Heart right ventricle (tissue), 16 donors: ENCODE results near the gene CFAP299. TPM values are rescaled to one million over a fixed set of nuclear protein-coding genes. Genes with fewer than 3 reads are reported as not detected.
"Not testable (repeated sequence)": the region's sequence is repeated elsewhere in the genome, so short reads cannot be mapped to it uniquely, and the experiment has no call there.

Experiments used
- ATAC-seq, 8 donors: fragments of 200-7000 bp; cut with Tn5 transposase; one replicate each; pipeline ENCODE4 v1.9.1; 2020; ENCODE audit warnings: mild to moderate bottlenecking in 8 of 8, moderate library complexity in 8 of 8, moderate number of reproducible peaks in 1 of 8
- DNase-seq, 2 donors: peaks; one replicate each; pipeline ENCODE4 v3.0.0-alpha.2; 2020
- H3K27ac ChIP-seq, 10 donors: fragments of 200-600 bp; sonication (generic) in 2 of 10; one replicate each; pipeline versions ENCODE4 v1.5.0 to v1.8.0; 2020 to 2022; ENCODE audit warnings: mild to moderate bottlenecking in 3 of 10
- H3K27me3 ChIP-seq, 7 donors: fragments of 200-600 bp; one replicate each; pipeline ENCODE4 v1.8.0; 2021 to 2022; ENCODE audit warnings: mild to moderate bottlenecking in 2 of 7
- H3K36me3 ChIP-seq, 9 donors: fragments of 200-600 bp; sonication (generic) in 1 of 9; one replicate each; pipeline versions ENCODE4 v1.5.0 to v1.8.0; 2020 to 2022; ENCODE audit warnings: mild to moderate bottlenecking in 2 of 9
- H3K4me1 ChIP-seq, 9 donors: fragments of 200-600 bp; sonication (generic) in 1 of 9; one replicate each; pipeline versions ENCODE4 v1.5.0 to v1.8.0; 2020 to 2022; ENCODE audit warnings: mild to moderate bottlenecking in 4 of 9
- H3K4me3 ChIP-seq, 10 donors: fragments of 200-600 bp; sonication (generic) in 2 of 10; one replicate each; pipeline versions ENCODE4 v1.5.0 to v1.8.0; 2020 to 2022; ENCODE audit warnings: mild to moderate bottlenecking in 7 of 10, moderate library complexity in 2 of 10
- H3K9me3 ChIP-seq, 11 donors: fragments of 200-600 bp in 10 of 11; sonication (generic) in 2 of 11; one replicate each; pipeline versions ENCODE4 v1.5.0 to v1.8.0; 2013 to 2022; ENCODE audit warnings: mild to moderate bottlenecking in 2 of 11, control low read depth in 1 of 11, moderate library complexity in 1 of 11
- WGBS, 2 donors: extraction: QIAGEN DNeasy Blood & Tissue Kit; methylation state at CpG; one replicate each; pipeline ENCODE4 v1.1.7; 2013; ENCODE audit warnings: inconsistent platforms in 1 of 2; 5-methylcytosine and 5-hydroxymethylcytosine counted together
- intact Hi-C, 10 donors: fragments of 100-400 bp; cut with DNase I; formaldehyde crosslinking; loops; one replicate each; pipeline versions ENCODE4 v1.11.1 to v1.14.2; 2022
- polyA plus RNA-seq, 2 donors: library from polyadenylated mRNA; stranded (reverse); fragments of 200-250 nt; gene quantifications; one replicate each; pipeline ENCODE4 v1.2.3, GENCODE V29; 2013
- total RNA-seq, 10 donors: library from RNA; stranded (reverse); fragmentation: NEBNext Ultra II Directional in 3 of 10; extraction: Animal tissue kit (Norgen Biotek cat#: 25700) in 3 of 10; gene quantifications; one replicate each; pipeline versions ENCODE4 v1.2.1 to v1.2.4, GENCODE V29; 2021 to 2023
- TF ChIP-seq, protein P1 (sequence below), 9 donors: fragments of 200-600 bp; sonication (generic) in 2 of 9; IDR thresholded peaks; one replicate each; pipeline versions ENCODE4 v1.5.0 to v1.8.0; 2021 to 2022; ENCODE audit warnings: antibody characterized with exemption in 9 of 9, mild to moderate bottlenecking in 5 of 9, moderate library complexity in 1 of 9
- donor health status: Arrhythmogenic right ventricular cardiomyopathy.
- donor health status: ischemic (EF 13 %, LVEDD 7.1; RV severe dilation, severe dysfunction).
- donor health status: healthy with polysubstance abuse.
- donor health status: DM: no; HTN: yes; CAD: no.
- donor health status: DM: no; HTN: no; CAD: no.
- donor health status: ischemic (EF 25% LVEDD 6.9; RV normal size, moderate dysfunction).
- donor health status: ischemic (EF 25% LVEDD 5.7; RV mildly dilated, moderate dysfunction).
- donor health status: healthy.
- donor health status: DM: yes; HTN: yes; CAD: no.
- donor health status: Ischemic cardiomyopathy.
- donor health status: ischemic (EF 35%, LVEDD 5.7; RV mildly dilated, moderate dysfunction).
- donor health status: nonischemic (EF 11% LVEDD 7.7; RV severe dilation, severe dysfunction).
- donor health status: DM: yes; HTN: yes; CAD: no.
- donor health status: PGD.
- donor health status: ischemic (EF 29% LVEDD 5.4; RV normal size, mild dysfunction).
- donor health status: nonischemic (EF 23%, LVEDD 6.1; RV moderate dilation, normal function).

The CFAP299 gene
- total and polyA plus RNA-seq, 12 donors: 0.93 TPM; not detected in 11

DNA sequence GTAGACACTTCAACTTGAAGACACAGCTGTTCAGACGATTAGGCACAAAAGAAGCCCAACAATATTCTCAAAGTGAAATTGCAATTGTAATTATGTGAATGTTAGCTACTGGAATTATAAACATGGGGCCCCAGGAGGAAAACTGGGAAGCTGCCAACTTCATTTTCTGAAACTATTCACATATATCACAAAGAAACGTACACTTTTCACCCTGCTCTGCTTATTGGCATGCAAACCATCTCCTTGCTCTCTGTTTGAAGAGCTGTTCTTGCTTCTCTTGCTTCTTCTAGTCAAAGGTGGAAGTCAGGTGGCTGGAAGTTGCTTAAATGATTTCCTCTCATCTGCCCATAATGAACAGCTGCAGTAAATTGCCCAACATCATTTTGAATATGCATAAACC lies 320.1 kb downstream of the CFAP299 start:
- Histone ChIP-seq H3K27ac (no peak overlapping the region), H3K9me3 (peaks cover 0 to 22% (median 0%) of the 10 kb centered on the region in 11 donors), H3K36me3 (no peaks in the 10 kb centered on the region), H3K4me3 (no peak overlapping the region), H3K27me3 (no peaks in the 10 kb centered on the region), H3K4me1 (no peaks in the 10 kb centered on the region)
- WGBS, 2 donors: 59 to 61% methylated on average over 2 of the region's 2 CpGs
- TF ChIP-seq, protein P1, sequence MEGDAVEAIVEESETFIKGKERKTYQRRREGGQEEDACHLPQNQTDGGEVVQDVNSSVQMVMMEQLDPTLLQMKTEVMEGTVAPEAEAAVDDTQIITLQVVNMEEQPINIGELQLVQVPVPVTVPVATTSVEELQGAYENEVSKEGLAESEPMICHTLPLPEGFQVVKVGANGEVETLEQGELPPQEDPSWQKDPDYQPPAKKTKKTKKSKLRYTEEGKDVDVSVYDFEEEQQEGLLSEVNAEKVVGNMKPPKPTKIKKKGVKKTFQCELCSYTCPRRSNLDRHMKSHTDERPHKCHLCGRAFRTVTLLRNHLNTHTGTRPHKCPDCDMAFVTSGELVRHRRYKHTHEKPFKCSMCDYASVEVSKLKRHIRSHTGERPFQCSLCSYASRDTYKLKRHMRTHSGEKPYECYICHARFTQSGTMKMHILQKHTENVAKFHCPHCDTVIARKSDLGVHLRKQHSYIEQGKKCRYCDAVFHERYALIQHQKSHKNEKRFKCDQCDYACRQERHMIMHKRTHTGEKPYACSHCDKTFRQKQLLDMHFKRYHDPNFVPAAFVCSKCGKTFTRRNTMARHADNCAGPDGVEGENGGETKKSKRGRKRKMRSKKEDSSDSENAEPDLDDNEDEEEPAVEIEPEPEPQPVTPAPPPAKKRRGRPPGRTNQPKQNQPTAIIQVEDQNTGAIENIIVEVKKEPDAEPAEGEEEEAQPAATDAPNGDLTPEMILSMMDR (IDR thresholded peaks at IDR 0.05): no peak
- intact Hi-C loops: no loop called here
- no peak for ATAC-seq
- DNase-seq: no peak

DNA sequence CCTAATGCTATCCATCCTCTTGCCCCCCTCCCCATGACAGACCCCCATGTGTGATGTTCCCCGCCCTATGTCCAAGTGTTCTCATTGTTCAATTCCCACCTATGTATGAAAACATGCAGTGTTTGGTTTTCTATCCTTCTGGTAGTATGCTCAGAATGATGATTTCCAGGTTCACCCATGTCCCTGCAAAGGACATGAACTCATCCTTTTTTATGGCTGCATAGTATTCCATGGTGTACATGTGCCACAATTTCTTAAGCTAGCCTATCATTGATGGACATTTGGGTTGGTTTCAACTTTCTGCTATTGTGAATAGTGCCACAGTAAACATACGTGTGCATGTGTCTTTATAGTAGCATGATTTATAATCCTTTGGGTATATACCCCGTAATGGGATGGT lies 334.6 kb downstream of the CFAP299 start:
- H3K4me1 ChIP-seq, DNase-seq, H3K27me3 ChIP-seq, H3K27ac ChIP-seq, intact Hi-C loops, H3K4me3 ChIP-seq, H3K36me3 ChIP-seq, ATAC-seq: not testable (repeated sequence)
- WGBS, 2 donors: 88 to 92% methylated on average over 3 of the region's 3 CpGs
- peaks cover 0 to 10% (median 0%) of the 10 kb centered on the region in 11 donors for H3K9me3 ChIP-seq

DNA sequence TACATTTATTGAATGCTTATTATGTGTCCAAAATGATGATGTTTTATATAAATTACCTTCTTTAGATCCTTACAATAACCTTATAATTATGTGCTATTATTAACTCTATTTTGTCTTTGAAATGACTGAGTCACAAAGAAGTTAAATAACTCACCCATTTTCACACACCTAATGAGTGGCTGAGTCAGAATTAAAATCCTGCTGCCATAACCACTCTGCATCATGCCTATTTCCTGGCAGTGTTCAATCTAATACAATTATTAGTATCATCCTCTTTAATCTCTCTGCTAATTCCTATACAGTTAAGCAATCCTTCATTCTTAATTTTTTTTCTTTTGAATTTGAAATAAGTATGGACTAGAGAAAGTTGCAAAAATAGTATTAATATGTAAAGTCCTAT lies 342.9 kb downstream of the CFAP299 start:
- no peaks in the 10 kb centered on the region for H3K36me3 ChIP-seq
- ATAC-seq: no peak
- TF ChIP-seq, protein P1 (IDR thresholded peaks at IDR 0.05): no peak
- H3K27ac ChIP-seq: no peak overlapping the region
- no peaks in the 10 kb centered on the region for H3K4me1 ChIP-seq
- H3K9me3 ChIP-seq: peaks cover 0 to 6% (median 0%) of the 10 kb centered on the region in 11 donors
- H3K27me3 ChIP-seq: no peaks in the 10 kb centered on the region
- intact Hi-C loops: loop anchor here in 1 of 10 donors (5.0 kb wide), 1 partner anchor 1304 kb away; no protein-coding TSS in a partner anchor
- H3K4me3 ChIP-seq: no peak overlapping the region
- DNase-seq: no peak

DNA sequence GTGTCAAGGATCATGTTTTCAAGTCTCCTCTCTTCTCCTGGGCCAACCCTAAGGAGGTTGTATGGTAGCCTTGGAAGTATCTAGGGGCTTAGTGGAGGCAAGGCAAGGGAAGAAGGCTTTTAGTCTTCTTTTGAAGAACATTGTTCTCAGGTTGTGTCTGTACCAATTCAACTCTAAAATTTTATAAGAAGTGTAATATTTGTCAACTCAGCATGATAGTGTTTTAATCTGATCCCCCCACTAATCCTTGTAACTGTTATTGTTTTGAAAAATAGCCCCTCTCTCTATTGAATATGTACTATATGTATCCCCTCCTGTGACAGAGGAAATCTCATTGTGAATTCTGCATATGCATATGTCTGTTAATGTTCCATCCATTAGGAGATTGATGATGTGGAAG lies 345.4 kb downstream of the CFAP299 start:
- ATAC-seq (no peak), DNase-seq (no peak)
- H3K27me3 ChIP-seq: no peaks in the 10 kb centered on the region
- intact Hi-C loops: no loop called here
- no peaks in the 10 kb centered on the region for H3K4me1 ChIP-seq
- no peaks in the 10 kb centered on the region for H3K9me3 ChIP-seq
- H3K36me3 ChIP-seq: no peaks in the 10 kb centered on the region
- no peak overlapping the region for H3K27ac ChIP-seq
- H3K4me3 ChIP-seq: no peak overlapping the region
- TF ChIP-seq, protein P1 (IDR thresholded peaks at IDR 0.05): no peak

DNA sequence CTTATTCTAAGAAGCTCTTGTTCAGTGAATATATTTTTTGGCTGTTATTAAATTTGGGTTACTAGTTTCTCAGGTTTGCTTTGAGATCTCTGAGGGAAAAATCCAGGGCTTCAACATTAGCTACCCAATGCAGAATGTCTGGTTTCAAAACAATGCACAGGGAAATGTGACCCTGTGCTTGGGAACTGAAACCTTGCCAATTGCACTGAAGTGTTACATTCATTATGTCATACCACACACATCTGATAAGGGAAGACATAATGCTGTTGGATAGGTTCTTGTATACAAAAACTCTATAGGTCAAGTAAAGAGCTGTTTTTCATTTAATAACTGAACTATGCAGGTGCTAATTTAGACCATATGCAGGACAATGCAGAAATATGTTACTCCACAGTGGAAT lies 349.7 kb downstream of the CFAP299 start:
- DNase-seq (no peak), ATAC-seq (no peak)
- TF ChIP-seq, protein P1 (IDR thresholded peaks at IDR 0.05): no peak
- intact Hi-C loops: no loop called here
- no peaks in the 10 kb centered on the region for H3K36me3 ChIP-seq
- H3K9me3 ChIP-seq: peaks cover 0 to 3% (median 0%) of the 10 kb centered on the region in 11 donors
- H3K27ac ChIP-seq: no peak overlapping the region
- no peak overlapping the region for H3K4me3 ChIP-seq
- H3K4me1 ChIP-seq: no peaks in the 10 kb centered on the region
- H3K27me3 ChIP-seq: no peaks in the 10 kb centered on the region

DNA sequence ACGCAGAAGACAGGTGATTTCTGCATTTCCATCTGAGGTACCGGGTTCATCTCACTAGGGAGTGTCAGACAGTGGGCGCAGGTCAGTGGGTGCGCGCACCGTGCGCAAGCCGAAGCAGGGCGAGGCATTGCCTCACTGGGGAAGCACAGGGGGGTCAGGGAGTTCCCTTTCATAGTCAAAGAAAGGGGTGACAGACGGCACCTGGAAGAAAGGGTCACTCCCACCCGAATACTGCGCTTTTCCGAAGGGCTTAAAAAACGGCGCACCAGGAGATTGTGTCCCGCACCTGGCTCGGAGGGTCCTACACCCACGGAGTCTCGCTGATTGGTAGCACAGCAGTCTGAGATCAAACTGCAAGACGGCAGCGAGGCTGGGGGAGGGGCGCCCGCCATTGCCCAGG lies 352.2 kb downstream of the CFAP299 start:
- H3K9me3 ChIP-seq, H3K4me1 ChIP-seq, H3K27me3 ChIP-seq, H3K4me3 ChIP-seq, H3K36me3 ChIP-seq, ATAC-seq, H3K27ac ChIP-seq, intact Hi-C loops, DNase-seq: not testable (repeated sequence)
- WGBS, 2 donors: 91 to 94% methylated on average over 23 of the region's 23 CpGs
